AG04450 (cell line): ENCODE measurements around the gene ZMYND8. TPM values are rescaled to one million over a fixed set of nuclear protein-coding genes. Genes with fewer than 3 reads are reported as not detected.
A peak's percentile ranks its signal among the peaks of the same experiment; 100 is the strongest.

Source experiments
- CTCF ChIA-PET: fragments of 300-600, 350-600 bp; formaldehyde crosslinking; extraction: SDS; loops from one replicate; lab custom pipeline; 2022; ENCODE audit warnings: antibody characterized with exemption, inconsistent platforms; lab: Charles Lee
- POLR2A ChIA-PET: fragments of 350-600 bp; formaldehyde crosslinking; extraction: SDS; loops from one replicate; lab custom pipeline; 2021; ENCODE audit warnings: antibody characterized with exemption, inconsistent platforms; lab: Yijun Ruan, JAX
- DNase-seq: peaks from one replicate; pipeline ENCODE4 v3.0.0-alpha.2; 2011; ENCODE audit warnings: low read depth, low spot score
- H3K27ac ChIP-seq: one replicate; pipeline ENCODE4 v1.5.1; 2012; ENCODE audit warnings: low read depth, low read length, control low read depth
- H3K27me3 ChIP-seq: one replicate; pipeline ENCODE4 v1.6.0; 2012; ENCODE audit warnings: low read length; ENCODE audit not compliant: control insufficient read depth, insufficient read depth
- H3K4me3 ChIP-seq: 2 replicates; pipeline ENCODE4 v1.5.1; 2011; ENCODE audit warnings: mild to moderate bottlenecking, low read depth, low read length, control low read depth
- H3K9me3 ChIP-seq: 2 replicates; pipeline ENCODE4 v1.5.1; 2012; ENCODE audit warnings: low read length; ENCODE audit not compliant: control insufficient read depth, insufficient read depth
- polyA plus RNA-seq: library from polyadenylated mRNA; depleted of rRNA; stranded (reverse); fragments of >200 nt; gene quantifications from 2 replicates; pipeline ENCODE4 v1.2.3, GENCODE V29; 2011
- TF ChIP-seq, protein P1 (sequence below): IDR thresholded peaks from 2 replicates; pipeline ENCODE4 v1.5.1; 2011; ENCODE audit warnings: low read depth, low read length, control low read depth, inconsistent platforms

The ZMYND8 gene
- polyA plus RNA-seq, 1 experiment, result 23.1 TPM

DNA sequence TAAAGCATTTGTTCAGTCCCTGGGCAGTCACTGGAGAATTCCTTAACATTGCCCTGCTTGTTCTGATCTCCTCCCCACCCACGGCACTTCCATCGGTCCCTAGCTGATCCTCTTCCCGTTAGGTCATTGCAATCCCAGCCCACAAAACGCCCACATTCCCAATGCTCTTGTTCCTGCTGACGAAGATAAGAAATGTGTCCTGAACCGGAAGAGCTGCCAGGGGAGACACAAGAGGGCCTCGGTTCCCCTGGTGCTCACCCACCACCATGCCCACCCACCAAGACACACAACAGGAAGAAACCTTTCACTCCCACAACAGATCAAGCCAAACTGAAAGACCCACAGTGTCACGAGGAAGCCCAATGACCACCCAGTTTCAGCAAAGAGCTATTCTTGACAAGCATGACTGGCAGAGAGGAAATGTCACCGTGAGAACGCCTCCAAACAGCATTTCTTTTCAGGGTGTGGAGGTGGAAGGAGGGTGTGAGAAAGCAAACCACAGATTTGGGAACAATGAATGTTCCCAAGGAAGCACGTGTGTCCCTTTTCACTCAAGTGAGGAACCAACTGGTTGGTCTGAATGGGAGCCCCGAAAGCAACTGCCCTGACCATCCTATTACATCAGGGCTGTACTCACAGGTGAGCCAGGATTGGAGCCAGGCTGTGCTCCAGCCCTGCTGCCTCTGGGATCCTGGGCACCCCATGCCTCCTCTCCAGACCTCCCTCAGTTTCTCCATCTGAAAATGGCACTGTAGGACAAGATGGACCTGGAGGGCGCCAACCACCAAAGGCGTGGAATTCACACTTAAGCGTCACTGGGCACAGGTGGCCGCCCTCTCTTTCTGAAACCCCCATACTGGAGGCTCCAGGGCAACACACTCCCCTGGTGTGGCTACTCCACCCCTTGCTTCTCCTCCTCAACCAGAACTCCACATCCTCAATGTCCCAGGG, 97.5 kb downstream of the ZMYND8 start:
- POLR2A ChIA-PET, result interaction anchor here (0.6 kb wide), 1 partner anchor 17 kb away, joined by 3 read pairs; no protein-coding TSS in a partner anchor
- peak overlapping the region; percentile 78 for H3K27ac ChIP-seq
- H3K4me3 ChIP-seq, result no peak overlapping the region
- TF ChIP-seq, protein P1, sequence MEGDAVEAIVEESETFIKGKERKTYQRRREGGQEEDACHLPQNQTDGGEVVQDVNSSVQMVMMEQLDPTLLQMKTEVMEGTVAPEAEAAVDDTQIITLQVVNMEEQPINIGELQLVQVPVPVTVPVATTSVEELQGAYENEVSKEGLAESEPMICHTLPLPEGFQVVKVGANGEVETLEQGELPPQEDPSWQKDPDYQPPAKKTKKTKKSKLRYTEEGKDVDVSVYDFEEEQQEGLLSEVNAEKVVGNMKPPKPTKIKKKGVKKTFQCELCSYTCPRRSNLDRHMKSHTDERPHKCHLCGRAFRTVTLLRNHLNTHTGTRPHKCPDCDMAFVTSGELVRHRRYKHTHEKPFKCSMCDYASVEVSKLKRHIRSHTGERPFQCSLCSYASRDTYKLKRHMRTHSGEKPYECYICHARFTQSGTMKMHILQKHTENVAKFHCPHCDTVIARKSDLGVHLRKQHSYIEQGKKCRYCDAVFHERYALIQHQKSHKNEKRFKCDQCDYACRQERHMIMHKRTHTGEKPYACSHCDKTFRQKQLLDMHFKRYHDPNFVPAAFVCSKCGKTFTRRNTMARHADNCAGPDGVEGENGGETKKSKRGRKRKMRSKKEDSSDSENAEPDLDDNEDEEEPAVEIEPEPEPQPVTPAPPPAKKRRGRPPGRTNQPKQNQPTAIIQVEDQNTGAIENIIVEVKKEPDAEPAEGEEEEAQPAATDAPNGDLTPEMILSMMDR, result no peak
- CTCF ChIA-PET, result interaction anchor here (0.6 to 1.9 kb wide), 4 partner anchors 14 to 125 kb away, joined by 3 to 15 read pairs (median 8); no protein-coding TSS in a partner anchor
- no peaks in the 10 kb centered on the region for H3K27me3 ChIP-seq
- no peaks in the 10 kb centered on the region; the same call in 1 of the 2 replicates for H3K9me3 ChIP-seq
- no peak for DNase-seq

GRCh38 chr20:47257771-47258170, 98.7 kb downstream of the ZMYND8 start:
- ChIA-PET CTCF (interaction anchor here (0.6 to 1.9 kb wide), 4 partner anchors 15 to 126 kb away, joined by 3 to 15 read pairs (median 8); no protein-coding TSS in a partner anchor), POLR2A (no interaction called here)
- H3K27me3 ChIP-seq, result no peaks in the 10 kb centered on the region
- TF ChIP-seq, protein P1, result no peak
- DNase-seq, result no peak
- H3K27ac ChIP-seq, result no peak overlapping the region
- no peak overlapping the region for H3K4me3 ChIP-seq
- no peaks in the 10 kb centered on the region; the same call in 1 of the 2 replicates for H3K9me3 ChIP-seq

DNA sequence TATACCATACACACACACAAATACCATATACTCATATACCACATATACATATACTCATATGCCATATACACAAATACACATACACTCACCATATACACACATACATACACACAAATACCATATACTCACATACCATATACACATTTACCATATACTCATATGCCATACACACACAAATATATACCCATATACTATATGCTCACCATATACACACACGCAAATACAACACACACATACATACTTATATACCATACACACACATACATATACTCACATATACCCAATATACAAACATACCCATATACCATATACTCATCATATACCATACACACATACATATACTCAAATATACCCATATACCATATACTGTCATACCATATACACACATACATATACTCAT, 99.2 kb downstream of the ZMYND8 start:
- H3K4me3 ChIP-seq, result no peak overlapping the region
- no peaks in the 10 kb centered on the region; the same call in 1 of the 2 replicates for H3K9me3 ChIP-seq
- no peak for DNase-seq
- ChIA-PET CTCF (interaction anchor here (1.2 to 1.3 kb wide), 2 partner anchors 14 to 126 kb away, joined by 3 to 4 read pairs; no protein-coding TSS in a partner anchor), POLR2A (no interaction called here)
- TF ChIP-seq, protein P1, result no peak
- H3K27me3 ChIP-seq, result no peaks in the 10 kb centered on the region
- H3K27ac ChIP-seq, result no peak overlapping the region

GRCh38 chr20:47256668-47257236, 99.7 kb downstream of the ZMYND8 start:
- POLR2A ChIA-PET, result interaction anchor here (0.7 kb wide), 1 partner anchor 15 kb away, joined by 4 read pairs; no protein-coding TSS in a partner anchor
- CTCF ChIA-PET, result interaction anchor here (1.2 to 2.2 kb wide), 4 partner anchors 14 to 127 kb away, joined by 3 to 8 read pairs (median 4); no protein-coding TSS in a partner anchor
- peak; percentile 32 for DNase-seq

More at GRCh38 chr20:47256668-47257236, 99.7 kb downstream of the ZMYND8 start:
- Histone ChIP-seq H3K4me3 (peak overlapping the region; percentile 34; the same call in 1 of the 2 replicates), H3K27me3 (no peaks in the 10 kb centered on the region), H3K27ac (peak overlapping the region; percentile 86), H3K9me3 (no peaks in the 10 kb centered on the region; the same call in 1 of the 2 replicates)
- TF ChIP-seq, protein P1, result no peak
